Choroid plexus epithelial cell (primary cell): ENCODE data around the gene CAGE1.

Experiments
- DNase-seq: peaks from one replicate; pipeline ENCODE4 v3.0.0-alpha.2; 2010; ENCODE audit warnings: low read depth
- H3K4me3 ChIP-seq: 2 replicates; pipeline ENCODE4 v1.5.1; 2011; ENCODE audit warnings: low read depth, mild to moderate bottlenecking, control low read depth, low read length, moderate library complexity
- TF ChIP-seq, protein P1 (sequence below): conservative IDR thresholded peaks from 2 replicates; pipeline ENCODE4 v1.5.1; 2011; ENCODE audit warnings: low read depth, mild to moderate bottlenecking, control low read depth, inconsistent platforms, low read length, moderate library complexity

Gene CAGE1

DNA sequence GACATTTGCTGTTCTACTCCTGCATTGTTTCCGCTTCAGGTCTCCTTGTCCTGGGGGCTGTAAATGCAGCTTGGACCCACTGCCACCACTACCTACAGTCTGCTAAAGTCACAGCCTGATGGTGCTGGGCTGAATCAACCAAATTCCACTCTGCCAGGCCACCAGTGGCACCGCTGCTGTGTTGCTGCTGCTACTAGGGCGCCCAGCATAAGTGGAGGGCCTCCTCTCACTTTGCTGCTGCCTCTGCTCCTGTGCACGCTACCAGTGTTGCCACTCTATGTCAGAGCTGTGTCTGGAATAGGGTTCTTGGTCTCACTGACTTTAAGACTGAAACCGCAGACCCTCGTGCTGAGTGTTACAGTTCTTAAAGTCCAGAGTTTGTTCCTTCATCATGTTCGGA lies 75.1 kb downstream of the CAGE1 start:
- no peak for DNase-seq
- TF ChIP-seq, protein P1, sequence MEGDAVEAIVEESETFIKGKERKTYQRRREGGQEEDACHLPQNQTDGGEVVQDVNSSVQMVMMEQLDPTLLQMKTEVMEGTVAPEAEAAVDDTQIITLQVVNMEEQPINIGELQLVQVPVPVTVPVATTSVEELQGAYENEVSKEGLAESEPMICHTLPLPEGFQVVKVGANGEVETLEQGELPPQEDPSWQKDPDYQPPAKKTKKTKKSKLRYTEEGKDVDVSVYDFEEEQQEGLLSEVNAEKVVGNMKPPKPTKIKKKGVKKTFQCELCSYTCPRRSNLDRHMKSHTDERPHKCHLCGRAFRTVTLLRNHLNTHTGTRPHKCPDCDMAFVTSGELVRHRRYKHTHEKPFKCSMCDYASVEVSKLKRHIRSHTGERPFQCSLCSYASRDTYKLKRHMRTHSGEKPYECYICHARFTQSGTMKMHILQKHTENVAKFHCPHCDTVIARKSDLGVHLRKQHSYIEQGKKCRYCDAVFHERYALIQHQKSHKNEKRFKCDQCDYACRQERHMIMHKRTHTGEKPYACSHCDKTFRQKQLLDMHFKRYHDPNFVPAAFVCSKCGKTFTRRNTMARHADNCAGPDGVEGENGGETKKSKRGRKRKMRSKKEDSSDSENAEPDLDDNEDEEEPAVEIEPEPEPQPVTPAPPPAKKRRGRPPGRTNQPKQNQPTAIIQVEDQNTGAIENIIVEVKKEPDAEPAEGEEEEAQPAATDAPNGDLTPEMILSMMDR, result no peak
- no peak overlapping the region for H3K4me3 ChIP-seq

DNA sequence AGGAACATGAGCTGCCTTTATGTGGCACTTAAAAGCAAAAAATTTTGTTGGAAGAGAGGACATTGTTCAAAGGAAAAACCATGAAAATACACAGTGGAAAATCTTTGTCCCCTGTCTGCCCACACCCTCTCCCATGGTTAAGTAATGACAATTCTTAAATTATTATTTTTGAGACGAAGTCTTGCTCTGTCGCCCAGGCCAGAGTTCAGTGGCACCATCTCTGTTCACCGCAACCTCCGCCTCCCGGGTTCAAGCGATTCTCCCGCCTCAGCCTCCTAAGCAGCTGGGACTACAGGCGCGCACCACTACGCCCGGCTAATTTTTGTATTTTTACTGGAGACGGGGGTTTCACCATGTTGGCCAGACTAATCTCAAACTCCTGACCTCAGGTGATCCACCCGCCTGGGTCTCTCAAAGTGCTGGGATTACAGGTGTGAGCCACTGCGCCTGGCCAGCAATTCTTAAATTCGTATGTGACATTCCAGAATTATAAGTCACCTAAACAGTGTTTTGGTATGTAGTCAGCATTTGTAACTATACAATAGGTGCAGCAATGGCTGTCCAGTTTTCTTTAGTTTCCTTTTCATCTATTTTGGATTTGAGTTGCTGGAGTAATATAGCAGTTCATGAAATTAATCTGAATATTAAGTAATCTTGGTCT lies 75.9 kb downstream of the CAGE1 start:
- H3K4me3 ChIP-seq, result peak overlapping the region; percentile 97
- TF ChIP-seq, protein P1, result no peak
- no peak for DNase-seq

DNA sequence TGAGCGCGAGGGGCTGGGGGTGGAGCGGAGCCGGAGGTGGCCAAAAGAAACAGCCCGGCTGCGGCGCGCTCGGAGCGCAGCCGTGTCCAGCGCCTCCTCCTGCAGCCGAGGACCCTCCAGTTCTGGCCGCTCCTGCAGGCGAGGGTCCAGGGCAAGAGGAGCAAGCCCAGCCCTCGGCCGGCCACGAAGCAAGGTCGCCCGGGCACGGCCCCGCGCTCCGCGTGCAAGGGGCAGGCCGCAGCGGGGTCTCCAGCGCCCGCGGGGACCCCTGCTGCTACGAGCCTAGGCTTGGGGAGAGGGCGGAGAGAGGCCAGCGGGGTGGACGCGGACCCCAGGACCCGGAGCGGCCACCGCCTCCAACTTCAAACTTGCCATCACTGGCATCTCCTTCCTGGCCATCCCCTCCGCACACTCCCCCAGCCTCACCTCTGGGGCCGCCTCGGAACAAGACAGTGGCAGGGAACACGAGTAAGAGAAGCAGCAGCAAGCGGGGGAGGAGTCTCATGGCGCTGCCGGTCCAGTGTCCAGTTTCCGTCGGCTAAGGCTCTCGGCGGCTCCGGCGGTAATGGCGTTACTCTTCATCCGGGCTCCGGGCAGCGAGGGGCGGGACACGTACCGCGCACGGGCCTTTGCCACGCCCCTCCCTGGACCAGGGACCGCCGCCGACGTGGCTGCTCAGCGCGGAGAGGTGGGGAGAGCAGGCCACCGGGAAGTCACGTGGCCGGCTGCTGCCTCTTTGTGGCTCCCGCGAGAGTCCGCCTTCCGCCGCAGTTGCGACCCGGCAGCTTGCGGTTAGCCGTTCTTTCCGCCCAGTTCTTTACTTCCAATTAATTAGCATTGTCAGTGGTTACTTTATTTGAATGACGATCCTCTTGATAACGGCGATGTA lies 76.7 kb downstream of the CAGE1 start, which contains the start of gene SSR1:
Gene SSR1, minus strand, starts transcription at position 584 of the 889 bp plus-strand sequence. Its CDS starts 79 bp downstream, at position 505.
- peak; percentile 98 for DNase-seq
- TF ChIP-seq, protein P1, result no peak
- peak within 1 kb of the TSS; percentile 97 for H3K4me3 ChIP-seq

DNA sequence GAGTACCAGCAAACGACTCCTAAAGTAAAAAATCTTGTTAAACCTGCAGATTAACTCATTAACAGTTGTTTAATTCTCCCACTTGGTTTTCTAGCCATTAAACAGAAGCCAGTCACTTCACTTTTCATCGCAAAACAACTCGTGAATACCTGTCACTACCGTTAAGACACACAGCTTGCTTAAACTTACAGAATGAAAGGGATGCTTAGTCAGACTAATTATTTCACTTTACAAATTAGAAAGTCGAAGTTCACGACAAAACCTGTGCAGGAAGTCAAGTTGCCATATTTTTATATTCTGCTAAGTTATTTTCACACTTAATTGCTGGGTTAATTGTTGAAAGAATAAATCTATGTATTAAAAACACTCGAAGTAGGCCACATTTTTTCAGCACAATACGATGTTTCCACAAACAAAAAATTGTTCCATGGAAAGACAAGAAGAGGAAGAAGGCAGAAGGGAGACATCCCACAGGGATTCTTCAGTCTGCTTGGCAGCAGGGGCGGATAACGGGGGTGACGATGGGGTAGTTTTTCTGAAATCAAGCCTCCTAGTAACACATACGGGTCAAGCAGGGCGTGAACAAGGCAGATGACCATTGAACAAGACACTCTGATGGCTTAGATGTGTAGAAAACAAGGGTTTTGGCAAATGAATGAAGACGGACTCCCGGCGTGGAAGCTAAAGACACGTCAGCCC lies 77.5 kb downstream of the CAGE1 start:
- peak overlapping the region; percentile 97 for H3K4me3 ChIP-seq
- DNase-seq, result peak; percentile 9
- TF ChIP-seq, protein P1, result no peak

DNA sequence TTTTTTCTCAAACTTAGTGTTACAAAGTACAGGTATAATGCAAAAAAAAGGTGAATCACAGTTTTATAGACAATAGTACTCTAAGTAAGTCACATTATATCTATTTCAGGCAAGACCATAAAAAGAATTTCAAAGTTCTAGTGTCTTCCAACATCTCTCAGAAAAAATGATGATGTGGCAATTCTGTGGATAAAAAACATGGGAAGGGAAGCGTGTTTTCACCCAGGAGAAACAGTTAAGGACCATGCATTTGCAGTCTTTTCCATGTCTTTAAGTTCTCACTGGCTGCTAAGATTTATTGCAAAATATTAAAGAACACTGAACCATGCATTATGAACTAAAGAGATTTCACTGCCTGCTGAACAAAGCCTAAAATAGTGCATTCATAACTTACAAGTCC lies 78.4 kb downstream of the CAGE1 start:
- peak overlapping the region; percentile 97 for H3K4me3 ChIP-seq
- DNase-seq, result peak; percentile 38
- TF ChIP-seq, protein P1, result no peak

DNA sequence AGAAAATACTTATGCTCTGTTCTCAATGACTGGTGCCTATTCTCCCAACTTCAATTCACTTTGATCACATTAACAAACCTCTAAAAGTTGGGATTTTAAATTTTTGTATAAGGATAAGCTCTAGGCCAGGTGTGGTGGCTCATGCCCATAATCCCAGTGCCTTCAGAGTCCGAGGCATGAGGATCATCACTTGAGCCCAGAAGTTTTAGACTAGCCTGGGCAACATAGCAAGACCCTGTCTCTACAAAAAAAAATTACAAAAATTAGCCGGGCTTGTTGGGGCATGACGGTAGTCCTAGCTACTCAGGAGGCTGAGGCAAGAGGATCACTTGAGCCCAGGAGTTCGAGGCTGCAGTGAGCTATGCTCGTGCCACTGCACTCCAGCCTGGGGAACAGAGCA lies 80.5 kb downstream of the CAGE1 start:
- TF ChIP-seq, protein P1, result no peak
- H3K4me3 ChIP-seq, result no peak overlapping the region
- no peak for DNase-seq
